Stimulated activated CD8-positive, alpha-beta memory T cell treated with anti-CD3 and anti-CD28 coated beads, Interleukin-15, amount 100 ng/mL, for 48 hours (primary cell): ENCODE data around the gene KDM5A.
"Not testable (repeated sequence)": the region's sequence is repeated elsewhere in the genome, so short reads cannot be mapped to it uniquely, and the experiment has no call there.

Experiments
- DNase-seq, 2 donors: peaks; one replicate each; pipeline ENCODE4 v3.0.0-alpha.2; 2020; ENCODE audit warnings: low read depth in 2 of 2

Gene KDM5A

DNA sequence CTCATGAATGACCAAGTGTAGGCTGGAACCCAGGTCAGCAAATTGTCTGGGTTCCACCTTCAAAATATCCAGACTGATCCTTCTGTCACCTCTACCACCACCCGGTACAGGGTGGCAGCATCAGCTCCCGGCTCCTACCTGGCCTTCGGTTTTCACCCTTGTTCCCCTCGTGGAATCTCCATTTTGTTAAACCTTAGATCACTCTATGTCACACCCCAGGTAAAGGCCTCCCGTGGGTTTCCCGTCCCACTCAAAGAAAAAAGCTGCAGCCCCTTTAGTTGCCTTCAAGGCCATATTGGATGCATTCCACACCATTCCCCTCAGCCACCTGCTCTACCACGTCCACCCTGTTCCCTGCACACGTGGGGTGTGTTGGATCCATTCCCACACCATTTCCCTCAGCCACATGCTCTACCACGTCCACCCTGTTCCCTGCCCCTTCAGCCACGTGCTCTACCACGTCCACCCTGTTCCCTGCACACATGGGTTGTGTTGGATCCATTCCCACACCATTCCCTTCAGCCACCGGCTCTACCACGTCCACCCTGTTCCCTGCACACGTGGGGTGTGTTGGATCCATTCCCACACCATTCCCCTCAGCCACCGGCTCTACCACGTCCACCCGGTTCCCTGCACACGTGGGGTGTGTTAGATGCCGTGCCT lies 150.3 kb downstream of the KDM5A start:
- DNase-seq = no peak

DNA sequence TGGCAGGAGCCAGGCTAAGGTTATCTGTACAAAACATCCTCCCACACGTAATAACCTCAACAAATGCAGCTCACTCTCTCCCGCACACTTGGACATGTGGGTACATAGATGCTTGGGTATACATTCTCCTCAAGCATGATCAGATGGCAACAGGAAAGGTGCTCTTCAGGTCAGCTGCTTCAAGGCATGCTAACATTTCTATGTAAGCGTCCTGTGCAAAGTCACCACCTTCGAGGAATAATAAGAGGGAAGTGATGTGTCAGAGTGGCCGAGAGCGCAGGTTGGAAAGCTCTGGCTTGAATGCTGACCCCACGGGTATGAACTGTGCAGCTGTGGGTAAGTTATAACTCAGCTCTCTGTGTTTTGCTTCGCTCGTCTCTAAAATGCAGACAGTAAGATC lies 151.0 kb downstream of the KDM5A start:
- no peak for DNase-seq

DNA sequence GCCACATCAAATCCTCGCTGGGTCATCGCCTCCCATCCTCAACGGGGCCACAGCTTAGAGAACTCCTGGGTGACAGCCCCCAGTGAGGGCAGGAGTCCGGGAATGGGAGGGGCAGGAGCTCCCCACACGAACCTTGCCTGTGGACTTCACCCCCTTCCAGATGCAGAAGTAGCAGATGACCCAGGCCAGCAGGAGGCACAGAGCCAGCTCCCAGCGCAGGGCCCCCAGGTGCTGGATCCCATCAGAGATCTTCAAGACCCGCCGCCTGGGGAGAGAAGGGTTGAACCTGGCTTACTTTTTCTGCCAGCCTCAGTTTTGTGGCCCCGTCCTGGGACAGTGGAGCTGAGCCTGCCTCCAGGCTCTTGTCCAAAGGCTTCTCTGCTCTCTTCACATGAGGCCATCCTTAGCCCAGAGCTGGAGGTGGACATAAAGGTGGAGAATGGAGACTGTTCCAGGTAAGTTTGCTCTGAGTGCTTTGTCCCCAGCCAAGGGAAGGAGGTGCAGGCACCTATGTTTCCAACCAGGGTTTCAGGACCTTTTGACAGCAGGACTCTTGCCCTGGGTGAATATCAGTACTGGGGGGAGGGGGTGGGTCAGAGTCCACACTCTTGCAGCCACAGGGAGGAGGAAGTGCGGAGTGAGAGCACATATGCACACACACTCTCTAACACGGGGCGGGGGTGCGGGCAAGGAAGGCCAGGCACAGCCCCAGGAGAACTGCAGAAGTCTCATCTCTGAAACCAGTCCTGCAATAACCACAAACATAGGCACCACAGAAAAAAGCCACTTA lies 151.9 kb downstream of the KDM5A start:
- no peak for DNase-seq

DNA sequence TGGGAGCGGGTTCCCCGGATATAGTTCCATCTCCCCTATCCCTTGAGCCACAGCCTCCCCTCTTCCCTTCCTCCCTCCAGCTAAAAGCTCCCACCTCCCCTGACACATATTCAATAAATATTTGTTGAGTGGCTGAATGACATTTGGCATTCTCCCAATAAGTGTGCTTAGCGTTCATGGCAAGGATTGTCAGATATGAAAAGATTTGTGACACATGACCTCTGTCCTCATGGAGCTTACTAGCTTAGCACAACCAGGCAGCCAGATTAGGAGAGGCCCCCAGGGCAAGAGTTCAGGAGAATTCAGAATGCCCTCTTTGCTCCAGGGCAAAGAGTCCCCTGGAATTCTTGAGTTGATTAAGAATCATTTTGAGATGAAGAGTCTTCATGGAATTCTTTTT lies 152.7 kb downstream of the KDM5A start:
- DNase-seq = no peak

DNA sequence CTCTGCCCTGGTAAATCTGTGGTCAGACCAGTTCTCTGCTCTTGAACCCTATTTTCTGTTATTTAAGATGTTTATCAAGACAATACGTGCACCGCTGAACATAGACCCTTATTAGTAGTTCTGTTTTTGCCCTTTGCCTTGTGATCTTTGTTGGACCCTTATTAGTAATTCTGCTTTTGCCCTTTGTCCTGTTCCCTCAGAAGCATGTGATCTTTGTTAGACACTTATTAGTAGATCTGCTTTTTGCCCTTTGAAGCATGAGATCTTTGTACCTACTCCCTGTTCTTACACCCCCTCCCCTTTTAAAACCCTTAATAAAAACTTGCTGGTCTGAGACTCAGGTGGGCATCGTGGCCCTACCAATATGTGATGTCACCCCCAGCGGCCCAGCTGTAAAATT lies 153.2 kb downstream of the KDM5A start:
- not testable (repeated sequence) for DNase-seq

DNA sequence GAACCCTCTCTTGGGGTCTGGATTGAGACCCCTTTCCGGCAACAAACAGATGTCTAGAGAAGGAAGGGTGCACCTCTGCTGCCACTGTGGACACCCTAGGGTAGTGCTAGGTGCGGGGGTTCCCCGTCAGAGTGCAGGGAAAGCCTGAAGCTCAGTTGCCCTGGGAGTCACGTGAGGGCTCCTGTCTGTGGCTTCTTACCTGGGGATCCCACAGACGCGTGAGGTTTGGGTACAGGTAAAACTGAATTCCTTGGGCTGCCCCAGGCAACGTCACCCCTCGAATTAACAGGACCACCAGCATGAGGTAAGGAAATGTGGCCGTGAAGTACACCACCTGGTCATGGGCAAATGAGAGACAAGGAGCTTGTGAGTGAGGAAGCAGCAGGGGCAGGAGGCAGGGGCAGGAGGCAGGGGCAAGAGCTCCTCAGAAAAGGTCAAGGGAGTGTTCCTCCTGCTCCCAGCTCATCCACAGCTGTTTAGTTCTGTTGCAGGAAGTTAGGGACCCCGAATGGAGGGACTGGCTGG lies 154.2 kb downstream of the KDM5A start:
- no peak for DNase-seq

DNA sequence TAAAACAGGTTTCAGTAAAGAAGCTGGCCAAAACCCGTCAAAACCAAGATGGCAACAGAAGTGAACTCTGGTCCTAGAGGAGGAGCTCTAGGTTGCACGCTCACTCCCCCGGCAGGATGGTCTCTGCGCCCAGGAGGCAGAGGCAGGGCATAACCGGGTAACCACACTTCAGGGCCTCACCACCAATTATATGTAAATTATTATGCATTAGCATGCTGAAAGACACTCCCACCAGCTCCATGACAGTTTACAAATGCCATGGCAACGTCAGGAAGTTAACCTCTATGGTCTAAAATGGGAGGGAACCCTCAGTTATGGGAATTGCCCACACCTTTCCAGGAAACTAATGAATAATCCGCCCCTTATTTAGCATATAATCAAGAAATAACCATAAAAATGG lies 155.1 kb downstream of the KDM5A start:
- DNase-seq = no peak

DNA sequence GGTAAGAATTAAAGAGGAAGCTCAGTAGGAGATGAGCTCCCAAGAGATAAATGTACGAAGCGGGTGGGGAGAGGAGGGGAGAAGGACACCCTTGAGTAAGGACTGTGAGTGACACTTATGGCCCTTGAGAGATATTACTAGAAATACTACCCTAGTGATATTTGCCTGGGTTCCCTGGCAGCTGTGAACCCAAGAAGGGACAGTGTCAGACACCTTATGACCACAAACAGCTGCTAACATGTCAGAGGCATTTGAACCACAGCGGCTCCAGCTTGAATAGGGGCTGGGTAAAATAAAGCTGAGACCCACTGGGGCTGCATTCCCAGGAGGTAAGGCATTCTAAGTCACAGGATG lies 155.5 kb downstream of the KDM5A start:
- no peak for DNase-seq

DNA sequence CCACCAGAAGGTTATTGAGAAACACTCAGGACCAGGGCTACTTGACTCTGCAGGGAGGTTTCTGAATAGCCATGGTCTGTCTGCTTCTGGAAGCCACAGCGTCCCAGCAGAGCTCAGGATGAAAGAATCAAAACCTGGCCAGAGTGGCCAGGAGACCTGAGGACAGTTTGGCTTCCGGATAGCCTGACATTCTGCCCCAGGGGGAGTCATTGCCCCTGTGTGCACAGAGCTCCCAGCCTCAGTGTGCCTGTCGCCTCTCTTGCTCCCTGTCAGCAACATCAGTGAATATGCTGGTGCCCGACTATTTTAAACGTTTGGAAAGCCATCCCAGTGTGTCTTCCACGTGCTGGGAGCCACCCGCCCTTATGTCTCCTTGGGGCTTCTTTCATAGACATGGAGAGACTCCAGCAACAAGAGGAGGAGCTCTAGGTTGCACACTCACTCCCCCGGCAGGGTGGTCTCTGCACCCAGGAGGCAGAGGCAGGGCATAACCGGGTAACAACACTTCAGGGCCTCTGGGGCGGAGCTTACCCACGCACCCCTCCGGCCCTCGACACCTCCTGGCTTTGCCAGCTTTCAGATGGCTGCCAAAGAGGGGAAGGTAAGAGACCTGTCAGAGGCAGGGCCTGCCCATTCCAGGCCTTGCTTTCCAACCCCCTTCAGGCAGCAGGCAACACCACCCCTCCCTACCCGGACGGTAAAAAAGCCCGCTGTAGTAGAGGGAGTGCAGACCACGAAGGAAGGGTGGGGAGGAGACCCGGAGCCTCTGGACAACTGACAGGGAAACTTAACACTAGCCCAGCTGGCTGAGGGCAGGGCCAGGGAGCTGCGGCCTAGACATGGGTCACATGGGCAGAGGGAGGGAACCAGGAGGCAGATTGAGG lies 156.1 kb downstream of the KDM5A start:
- no peak for DNase-seq

DNA sequence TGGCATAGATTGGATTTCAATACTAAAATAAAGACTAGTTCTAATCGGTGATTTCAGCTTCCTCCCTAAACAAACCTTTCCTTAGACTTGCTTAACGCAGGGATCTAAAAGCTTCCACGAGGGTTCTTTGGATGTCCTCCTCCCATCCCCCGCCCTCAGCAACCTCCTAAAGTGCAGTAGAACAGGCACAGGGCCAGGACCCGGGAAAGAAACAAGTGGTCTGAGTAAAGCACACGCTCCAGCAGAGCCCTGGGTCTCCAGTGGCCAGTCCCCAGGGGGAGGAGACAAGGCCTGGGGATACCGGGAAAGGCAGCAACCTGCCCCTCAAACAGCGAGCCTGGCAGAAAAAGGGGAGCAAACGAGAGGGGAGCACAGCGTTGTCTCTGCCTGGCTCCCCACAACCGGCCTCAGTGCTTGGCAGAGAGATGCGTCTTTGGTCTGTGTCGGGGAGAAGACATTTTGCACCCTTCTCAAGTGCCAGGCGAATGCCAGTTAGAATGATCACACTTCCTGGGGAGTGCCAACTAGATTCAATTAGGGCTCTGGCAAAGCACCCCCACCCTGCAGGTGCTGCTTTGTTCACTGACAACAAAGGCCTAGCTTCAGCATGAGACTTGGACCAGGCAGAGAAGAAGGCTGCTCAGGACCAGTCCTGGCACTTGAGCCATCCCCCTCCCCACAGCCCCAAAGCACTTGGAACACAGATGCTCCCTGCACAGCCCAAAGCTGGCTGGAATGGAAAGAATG lies 158.0 kb downstream of the KDM5A start:
- DNase-seq = no peak
